GM12875 (cell line): ENCODE measurements around the gene SAFB.

Source experiments
- H3K4me3 ChIP-seq: one replicate; pipeline ENCODE4 v1.5.1; 2011; ENCODE audit warnings: low read depth, low read length, control low read depth
- TF ChIP-seq, protein P1 (sequence below): IDR thresholded peaks from 2 replicates; pipeline ENCODE4 v1.5.1; 2011; ENCODE audit warnings: low read depth, mild to moderate bottlenecking, control low read depth, inconsistent platforms, low read length, moderate library complexity, borderline replicate concordance; ENCODE audit not compliant: insufficient read depth

SAFB gene

DNA sequence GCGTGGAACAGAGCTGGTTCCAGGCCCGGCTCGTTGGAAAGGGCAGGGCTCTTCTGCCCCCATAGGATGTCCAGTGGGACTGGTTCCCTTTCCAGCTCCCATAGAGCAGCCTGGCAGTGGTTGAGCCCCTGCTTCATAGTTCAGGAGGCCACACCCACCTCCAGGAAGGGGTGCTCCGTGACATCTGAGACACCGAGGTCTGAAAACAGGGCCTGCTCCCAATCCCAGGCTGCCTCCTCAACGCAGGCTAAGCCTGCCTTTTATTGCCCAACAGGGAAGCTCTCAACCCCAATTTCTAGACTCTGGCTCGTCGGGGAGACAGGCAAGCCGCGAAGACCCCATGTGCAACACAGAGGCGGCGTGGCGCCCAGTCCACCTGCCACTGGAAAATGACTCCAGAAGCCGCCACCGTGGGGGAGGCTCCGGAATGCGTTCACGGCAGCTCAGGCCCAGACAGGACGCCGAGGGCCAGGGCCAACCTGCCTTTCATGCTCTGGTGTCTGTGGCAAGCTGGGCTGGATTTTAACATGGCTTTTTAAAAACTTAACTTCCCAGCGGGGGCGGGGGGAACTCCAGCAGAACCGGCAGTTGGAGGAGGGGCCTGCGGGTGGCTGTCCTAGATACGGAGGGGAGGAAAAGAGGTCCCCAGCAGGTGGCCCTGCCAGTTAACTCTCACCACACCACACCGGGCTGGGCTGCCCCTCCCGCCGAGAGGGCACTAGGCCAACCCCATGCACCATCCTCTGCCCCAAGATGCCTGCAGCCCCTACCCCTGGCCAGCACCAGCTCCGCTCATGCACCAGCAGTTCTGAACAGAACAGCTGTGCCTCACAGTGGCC is 37.2 kb upstream of the SAFB start:
- TF ChIP-seq, protein P1, sequence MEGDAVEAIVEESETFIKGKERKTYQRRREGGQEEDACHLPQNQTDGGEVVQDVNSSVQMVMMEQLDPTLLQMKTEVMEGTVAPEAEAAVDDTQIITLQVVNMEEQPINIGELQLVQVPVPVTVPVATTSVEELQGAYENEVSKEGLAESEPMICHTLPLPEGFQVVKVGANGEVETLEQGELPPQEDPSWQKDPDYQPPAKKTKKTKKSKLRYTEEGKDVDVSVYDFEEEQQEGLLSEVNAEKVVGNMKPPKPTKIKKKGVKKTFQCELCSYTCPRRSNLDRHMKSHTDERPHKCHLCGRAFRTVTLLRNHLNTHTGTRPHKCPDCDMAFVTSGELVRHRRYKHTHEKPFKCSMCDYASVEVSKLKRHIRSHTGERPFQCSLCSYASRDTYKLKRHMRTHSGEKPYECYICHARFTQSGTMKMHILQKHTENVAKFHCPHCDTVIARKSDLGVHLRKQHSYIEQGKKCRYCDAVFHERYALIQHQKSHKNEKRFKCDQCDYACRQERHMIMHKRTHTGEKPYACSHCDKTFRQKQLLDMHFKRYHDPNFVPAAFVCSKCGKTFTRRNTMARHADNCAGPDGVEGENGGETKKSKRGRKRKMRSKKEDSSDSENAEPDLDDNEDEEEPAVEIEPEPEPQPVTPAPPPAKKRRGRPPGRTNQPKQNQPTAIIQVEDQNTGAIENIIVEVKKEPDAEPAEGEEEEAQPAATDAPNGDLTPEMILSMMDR, result no peak
- H3K4me3 ChIP-seq, result no peak overlapping the region

DNA sequence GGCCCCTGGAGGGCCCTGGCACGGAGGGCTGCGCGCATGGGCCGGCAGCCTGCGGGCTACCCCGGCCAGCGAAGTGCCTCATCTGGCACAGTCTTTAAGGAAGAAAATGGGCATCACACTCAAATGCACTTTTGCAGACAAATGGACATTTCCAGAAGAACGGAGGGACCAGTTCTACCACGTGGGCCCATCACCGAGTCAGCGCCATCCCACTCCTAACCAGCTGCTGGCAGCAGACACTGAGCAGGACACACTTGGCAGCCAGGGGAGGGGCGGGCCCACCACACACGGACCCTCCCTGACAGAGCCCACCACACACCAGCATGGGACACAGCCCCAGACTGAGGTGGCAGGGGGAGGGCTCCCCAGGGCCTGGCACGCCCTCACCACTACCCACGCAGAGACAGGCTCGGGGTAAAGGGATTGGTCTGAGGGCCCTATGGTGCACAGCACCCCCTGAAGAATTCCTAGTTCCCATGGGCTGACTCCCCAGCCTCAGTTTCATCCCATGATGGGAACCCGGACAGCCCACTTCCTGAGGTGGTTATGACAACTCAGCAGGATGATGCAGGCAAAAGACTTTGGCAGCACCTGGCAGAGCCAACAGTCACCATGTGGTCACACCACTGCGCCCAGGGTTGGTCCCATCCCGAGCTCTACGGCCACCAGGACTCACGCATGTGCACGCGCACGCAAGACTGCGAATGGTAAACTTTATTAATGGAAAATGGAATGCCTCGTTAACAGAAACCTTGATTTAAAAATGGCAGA is 36.4 kb upstream of the SAFB start:
- no peak overlapping the region for H3K4me3 ChIP-seq
- TF ChIP-seq, protein P1, result no peak

DNA sequence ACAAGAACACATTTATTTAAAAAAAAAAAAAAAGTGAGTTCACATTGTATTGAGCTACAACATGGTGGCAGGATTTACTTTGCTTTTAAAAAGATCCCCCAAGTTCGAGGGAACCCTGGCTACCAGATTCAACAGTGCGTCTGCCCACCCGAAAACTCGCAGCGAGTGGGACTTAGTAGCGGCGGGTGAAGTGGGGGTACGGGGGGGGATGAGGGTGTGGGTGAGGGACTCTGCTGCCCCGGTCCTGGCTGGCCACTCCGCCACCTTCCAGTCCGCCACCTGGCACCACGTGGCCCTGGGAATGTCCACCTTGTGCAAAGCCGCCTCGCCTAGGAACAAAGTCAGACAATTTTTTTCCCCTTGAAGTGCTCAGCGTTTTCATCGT is 35.8 kb upstream of the SAFB start:
- H3K4me3 ChIP-seq, result no peak overlapping the region
- TF ChIP-seq, protein P1, result no peak

DNA sequence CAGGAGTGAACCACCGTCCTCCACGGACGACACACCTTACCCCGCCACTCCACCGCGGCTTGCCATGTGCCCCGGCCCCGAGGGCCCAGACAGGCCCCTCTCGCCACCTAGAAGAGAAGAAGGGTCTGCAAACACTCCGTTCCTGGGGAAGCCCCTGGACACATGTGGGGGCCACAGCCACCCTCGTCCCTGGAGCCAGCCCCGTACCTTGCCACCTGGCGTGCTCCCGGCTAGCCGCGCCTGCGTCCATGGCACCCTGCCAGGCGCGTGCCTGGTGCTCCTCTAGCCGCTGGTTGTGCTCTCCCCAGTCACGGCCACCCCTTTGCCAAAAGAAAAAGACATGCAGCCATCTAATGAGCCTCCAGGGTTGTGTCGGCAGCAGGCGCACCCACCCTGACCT is 35.2 kb upstream of the SAFB start:
- H3K4me3 ChIP-seq, result no peak overlapping the region
- TF ChIP-seq, protein P1, result no peak

DNA sequence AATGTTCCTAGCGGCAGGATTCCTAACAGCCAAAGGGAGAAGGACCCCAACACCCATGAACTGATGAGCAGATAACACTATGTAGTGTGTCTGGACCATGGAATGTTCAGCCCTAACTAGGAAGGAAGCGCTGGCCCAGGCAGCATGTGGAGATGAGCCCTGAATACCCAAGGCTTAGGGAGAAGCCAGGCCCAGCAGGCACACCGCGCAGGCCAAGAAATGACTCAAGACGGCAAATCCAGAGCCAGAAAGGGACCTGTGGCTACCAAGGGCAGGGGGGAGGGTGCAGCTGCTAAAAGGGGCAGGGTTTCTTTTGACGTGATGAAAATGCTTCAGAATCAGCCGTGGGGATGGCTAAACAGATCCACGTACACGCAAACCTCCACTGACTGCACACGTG is 34.4 kb upstream of the SAFB start:
- TF ChIP-seq, protein P1, result no peak
- no peak overlapping the region for H3K4me3 ChIP-seq

DNA sequence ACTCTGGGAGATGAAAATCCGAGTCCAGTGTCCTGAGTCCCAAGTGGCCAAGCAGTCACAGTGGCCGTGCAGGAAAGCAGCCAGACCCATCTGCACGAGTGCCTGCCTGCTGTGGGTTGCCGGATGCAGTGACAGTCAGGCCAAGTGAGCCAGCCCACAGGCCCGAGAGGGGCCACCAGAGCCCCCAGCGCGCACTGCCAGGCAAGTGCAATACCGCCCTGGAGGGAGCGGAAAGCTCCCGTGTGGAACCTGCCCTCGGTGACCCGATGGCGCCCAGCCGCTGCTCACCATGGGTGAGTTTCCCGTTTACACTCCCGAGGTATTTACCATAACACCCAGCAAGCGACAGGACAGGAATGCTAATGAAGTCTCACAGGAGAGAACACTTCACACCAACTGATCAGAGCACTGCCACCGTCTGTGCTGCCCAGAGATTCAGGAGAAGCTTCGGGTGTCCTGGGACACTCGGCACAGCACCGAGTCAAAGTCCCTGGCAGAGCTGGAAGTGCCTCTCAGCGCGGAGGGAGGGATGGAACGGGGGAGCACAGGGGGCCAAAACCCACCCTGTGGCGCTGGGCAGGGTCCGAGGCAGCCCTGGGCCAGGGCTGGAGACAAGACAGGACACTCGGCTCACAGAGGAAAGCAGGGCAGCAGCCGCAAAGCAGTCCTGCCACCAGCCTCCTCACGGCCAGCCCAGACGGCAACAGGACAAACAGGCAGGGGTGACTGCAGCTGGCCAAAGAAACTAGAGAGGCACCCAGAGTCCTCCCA is 33.8 kb upstream of the SAFB start:
- TF ChIP-seq, protein P1, result no peak

More for the DNA sequence above, 33.8 kb upstream of the SAFB start:
- no peak overlapping the region for H3K4me3 ChIP-seq
